Measurements from ENCODE around the gene ZNF485.

- TF ChIP-seq CTCF (IDR thresholded peaks at IDR 0.05; ENCODE audit: poor library complexity) = no peak
- TF ChIP-seq EZH2 (IDR thresholded peaks at IDR 0.05; ENCODE audit: borderline replicate concordance) = no peak
- TF ChIP-seq EZH2phosphoT487 (IDR thresholded peaks at IDR 0.05; ENCODE audit: low read depth, severe bottlenecking, unreplicated experiment) = no peak
Observed at GRCh38 chr10:43649185-43649523, 42.9 kb downstream of the ZNF485 start.
